GM19023 (cell line): ENCODE results near the gene ANKS1B.

Experiments used
- ATAC-seq: cut with Tn5 transposase; IDR thresholded peaks from one replicate; pipeline ENCODE4 v1.9.1; 2021; ENCODE audit warnings: mild to moderate bottlenecking, moderate library complexity; ENCODE audit not compliant: unreplicated experiment

Gene ANKS1B

DNA sequence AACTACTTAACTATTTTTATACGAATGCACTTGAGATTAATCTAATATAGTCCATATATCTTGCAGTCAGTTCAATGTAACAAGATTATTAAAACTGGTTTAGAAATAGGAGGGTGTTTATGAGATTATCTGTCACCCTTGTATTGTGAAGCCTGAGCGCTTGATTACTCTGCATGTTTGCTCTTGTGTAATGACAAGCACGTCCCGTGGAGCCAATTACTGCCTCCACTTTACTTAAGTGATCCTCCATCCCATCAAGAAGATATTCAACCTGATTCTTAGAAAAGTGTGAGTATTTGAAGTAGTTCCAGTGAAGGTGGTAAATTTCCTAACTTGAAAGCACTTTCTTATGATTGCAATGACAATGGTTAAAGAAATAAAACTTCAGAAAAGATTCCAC, 752.4 kb downstream of the ANKS1B start:
- ATAC-seq, result no peak

DNA sequence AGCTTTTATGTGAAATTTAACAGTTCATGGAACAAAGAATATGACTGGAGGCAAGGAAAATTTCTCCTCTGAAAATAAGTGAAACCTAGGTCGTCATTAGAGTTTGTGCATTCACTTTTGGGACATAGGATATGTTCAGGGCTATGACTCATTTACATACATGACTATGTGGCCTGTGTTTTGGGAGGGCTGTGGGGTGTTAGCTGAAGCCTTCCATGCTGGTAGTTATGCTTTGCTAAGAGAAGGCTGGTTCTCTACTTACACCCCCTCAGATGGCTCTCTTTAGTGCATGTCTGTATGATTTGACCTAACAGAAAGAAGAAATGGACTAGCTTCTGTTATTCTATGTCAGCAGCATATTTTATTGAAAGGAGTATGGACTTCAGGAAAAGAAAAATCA, 753.7 kb downstream of the ANKS1B start:
- ATAC-seq, result no peak

DNA sequence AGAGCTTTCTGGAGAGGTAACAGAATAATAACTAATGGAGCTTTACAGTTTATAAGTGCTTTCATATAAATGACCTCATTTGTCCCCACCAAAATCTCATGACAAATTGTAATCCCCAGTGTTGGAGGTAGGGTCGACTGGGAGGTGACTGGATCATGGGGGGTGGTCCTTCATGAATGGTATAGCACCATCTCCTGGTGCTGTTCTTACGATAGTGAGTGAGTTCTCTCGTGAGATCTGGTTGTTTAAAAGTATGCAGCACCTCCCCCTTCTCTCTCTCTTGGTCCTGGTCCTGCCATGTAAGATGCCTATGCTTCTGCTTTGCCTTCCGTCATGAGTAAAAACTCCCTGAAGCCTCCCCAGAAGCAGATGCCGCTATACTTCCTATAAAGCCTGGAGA, 760.5 kb downstream of the ANKS1B start:
- no peak for ATAC-seq

DNA sequence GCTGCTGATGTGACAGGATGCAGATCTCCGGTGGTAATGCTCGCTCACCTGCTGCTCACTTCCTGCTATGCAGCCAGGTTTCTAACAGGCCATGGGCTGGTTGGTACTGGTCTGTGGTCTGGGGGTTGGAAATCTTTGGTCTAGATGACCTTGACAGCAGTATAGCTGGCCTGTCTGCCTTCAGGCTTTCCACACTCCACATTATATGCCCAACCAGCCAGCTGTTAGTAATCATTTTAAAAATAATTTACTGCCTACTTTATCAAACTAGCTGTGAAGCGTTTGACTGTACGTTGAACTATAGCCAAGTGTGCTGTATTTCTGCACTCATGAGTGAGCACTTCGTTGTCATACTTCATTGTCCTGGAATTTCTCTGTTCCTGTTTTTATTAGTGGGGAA, 761.2 kb downstream of the ANKS1B start:
- ATAC-seq, result no peak

DNA sequence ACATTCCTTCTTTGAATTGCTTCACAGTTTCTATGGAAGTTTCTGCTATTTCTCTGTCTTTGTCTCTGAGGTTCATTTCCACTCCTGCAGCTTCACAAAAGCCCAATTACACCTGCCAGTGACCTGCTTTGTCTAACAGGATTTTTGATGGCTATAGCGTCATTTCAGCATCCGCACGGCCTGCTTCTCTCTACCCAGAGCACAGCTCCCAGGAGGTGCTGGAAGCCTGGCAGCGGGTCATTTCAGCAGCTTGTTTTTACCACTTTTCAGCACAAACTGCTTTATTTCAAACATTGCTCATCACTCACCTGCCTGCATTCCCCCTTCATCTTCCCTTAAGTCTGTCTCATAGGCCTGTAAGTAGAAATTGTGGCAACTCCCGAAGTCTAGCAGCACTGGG, 771.7 kb downstream of the ANKS1B start:
- no peak for ATAC-seq

DNA sequence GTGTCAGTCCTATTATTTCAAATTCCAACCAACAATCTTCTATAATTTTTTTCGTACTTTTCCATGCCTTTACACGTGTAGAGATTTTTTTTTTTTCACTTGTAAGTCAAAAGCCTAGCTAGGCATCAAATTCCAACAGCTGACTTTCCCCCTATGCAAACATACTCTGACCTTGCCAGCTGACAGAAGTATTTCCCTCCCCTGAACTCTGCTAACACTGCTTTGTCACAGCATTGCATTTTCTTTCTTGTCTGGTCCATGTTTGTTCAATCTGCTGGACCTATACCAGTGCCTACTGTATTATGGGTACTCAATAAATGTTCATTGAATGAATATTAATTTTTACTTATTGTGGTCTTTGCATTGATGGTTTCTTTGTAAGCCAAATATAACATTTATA, 772.5 kb downstream of the ANKS1B start:
- no peak for ATAC-seq

DNA sequence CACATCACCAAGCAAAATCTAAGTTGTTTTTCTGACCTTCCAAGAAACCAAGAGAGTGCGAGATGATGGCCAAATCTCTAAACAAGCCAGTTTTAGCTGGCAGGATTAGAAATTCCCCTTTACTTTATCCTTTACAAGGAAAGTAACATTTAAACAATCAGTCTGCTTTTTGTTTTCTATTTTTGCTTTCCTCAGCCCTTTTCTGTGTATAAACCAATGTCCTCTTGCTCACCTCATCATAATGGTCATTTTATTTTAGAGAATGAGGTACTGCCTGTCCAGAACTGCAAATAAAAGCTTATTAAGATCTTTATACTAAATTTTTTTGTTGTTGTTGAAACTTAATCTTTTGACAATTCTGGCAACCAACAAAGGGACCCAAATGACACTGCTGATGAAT, 779.6 kb downstream of the ANKS1B start:
- no peak for ATAC-seq

DNA sequence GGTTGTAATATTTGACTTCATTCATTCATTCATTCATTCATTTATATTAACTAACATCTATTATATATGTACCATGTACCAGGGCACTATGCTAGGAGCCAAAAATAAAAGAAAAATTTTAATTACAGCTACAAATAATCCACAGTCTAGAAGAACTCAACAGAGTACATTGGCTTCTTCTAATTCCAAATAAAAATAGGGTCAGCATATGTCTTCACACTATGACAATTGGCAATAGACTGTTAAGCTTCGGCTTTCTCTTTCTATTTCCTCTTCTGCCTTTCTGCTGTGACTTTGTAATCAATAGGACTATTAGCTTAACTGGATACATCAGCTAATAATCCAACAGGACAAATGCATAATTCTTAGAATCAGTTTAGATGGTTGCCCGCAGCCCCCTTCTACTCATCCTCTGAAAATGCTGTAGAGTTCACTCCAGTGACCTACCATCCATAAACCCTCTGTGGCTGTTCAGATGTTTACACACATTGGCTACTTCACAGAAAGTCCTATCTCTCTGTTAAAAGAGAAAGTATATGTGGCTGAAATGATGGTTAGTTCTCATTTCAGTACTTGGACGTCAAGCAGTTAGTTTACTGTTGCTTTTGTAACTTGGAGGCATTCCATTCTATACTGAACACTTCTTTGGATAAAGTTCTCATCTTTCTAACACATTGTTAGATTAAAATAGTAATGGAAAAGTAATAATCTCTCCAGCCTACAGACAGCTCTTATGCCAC, 782.7 kb downstream of the ANKS1B start:
- ATAC-seq, result no peak

DNA sequence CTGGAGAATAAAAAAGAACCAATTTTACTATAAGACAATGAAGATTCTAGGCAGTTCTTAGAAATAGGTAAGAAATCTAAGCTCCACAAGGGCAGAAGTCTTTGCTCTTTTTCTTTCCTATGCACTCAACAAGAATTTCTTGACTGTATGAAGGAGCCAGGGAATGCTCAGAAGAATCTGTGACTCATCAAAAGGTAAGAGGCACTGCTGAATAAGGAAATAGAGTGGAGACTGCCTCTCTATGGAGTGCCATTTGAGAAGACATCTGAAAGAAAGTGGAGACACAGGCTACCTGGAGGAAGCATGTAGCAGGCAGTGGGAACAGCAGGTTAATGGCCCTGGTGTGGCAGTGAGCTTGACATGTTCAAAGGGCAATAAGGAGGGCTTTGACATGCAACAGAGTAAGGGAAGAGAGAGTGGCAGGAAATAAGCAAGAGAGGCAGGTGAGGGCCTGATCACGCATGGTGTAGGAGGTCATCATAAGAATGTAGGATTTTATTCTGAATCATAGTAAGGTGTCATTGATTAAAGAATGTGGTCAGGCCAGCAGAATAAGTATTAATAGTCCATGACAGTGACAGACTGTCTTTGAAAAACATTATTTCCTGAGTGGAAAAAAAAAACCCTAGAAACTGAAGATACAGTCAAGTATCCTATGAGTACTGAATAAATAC, 783.9 kb downstream of the ANKS1B start:
- ATAC-seq, result no peak

DNA sequence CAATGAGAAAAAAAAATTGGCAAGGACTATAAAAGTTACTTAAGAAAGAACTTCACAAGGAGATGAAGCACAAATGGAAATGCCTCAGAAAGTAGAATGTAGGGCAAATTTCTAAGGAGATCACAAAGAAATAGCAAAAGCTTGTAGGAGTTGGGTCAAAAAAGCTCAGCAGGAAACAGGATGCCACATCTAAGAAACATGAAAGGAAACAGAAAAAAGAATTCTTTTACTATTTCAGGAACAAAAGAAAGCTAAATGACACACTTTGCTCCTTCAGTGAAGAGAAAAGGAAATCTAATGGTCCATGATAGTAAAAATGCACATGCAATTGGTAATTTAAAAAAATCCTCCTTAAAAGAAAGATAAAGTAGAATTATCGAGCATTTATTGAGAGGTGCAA, 789.3 kb downstream of the ANKS1B start:
- no peak for ATAC-seq

DNA sequence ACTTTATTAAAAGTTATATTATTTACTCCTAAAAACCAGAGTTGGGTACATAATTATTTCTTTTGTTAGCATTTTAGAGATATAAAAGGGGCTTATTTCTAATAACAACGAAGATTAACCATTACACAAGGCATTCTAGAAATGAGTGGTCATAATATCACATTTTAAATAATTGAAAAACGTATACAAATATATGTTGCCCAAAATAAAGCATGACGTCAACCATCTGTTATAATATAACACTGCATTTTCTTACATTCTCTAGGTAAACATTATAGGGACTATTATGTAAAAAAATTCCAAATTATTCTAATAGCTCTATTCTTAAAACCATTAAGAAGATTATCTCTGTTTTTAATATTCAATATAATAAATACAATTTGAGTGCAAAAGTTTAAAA, 792.2 kb downstream of the ANKS1B start:
- ATAC-seq, result no peak

DNA sequence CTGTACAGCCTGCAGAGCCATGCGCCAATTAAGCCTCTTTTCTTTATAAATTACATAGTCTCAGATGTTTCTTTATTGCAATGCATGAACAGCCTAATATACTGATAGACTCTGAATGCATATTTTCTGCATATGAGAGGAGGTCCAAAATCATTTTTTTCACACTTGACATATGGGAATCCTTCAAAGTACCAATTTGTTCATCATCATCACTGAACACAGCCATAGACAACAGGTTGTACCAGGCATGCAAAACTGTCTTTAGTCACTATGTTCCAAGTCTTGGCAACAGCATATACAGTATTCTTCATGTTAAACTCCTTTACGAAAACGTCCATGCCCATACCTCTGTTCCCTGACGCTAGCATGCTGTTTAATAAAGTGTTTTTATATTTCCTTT, 807.9 kb downstream of the ANKS1B start:
- no peak for ATAC-seq

DNA sequence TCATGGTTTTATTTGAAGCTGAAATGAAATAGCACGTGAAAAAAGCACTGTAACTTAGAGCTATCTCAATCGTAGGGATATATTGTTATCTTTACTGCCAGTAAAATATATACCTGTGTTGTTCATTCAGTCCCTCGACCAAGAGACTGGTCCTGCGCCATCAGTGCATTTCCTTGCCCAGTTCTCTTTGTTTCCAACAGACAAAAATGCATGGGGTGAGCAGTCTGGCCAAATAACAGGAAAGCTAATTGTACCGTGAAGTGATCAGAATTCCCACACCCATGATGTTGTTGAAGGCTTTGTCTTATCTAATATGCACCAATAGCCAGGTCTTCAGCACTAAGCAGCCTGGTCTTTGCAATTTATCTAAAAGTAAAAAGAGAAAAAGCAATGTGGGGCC, 814.3 kb downstream of the ANKS1B start:
- ATAC-seq, result no peak

DNA sequence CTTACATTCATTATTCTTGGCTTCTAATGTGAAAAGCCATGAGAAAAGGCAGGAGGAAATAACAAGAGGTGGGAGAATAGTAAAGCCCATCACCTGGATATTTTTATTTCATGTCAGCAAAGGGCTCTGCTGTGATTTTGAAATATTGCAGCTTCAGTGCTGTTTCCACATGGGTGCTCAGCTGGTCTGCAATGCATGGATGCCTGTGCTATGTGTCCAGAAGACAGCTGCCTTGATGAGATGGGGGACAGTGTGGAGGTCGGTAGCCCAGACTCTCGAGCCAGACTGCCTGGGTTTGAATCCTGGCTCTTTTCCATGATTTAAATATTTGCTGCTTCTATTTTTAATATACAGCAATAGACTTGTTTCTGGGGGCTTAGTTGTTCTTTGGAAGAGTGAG, 814.7 kb downstream of the ANKS1B start:
- ATAC-seq, result no peak

DNA sequence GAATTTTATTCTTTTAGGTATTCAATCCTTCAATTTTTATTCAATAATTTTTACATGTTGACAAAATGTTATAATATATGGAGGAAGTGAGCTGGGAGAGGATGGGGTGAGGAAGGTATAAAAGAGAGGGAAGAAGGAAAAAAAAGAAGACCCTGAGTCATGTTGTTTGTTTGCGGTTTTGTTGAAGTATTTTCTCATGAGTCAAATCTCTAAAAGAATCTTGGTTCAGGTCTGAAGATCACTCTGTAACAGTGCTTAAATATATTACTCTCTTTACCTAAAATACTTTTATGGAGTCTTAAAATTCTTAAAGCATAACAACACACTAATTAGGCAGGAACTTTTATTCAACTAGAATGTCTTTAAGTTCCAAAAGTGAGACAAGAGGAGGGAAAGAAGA, 826.8 kb downstream of the ANKS1B start:
- no peak for ATAC-seq

DNA sequence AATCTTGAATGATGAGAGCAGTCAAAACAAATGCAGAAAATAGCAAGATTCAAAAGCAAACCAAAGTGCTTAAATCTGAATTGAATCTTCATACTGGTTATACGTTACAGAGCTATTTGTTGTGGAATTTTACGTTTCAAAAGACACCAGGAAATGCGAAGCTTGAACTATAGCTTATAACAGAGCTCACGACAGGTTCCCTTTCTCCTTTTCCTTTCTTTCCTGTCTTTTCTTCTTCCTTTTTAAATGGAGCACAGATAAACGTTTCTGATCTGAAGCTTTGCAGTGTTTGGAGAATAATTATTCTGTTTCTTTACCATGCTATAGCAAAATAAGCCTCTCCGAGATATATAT, 829.8 kb downstream of the ANKS1B start:
- no peak for ATAC-seq

DNA sequence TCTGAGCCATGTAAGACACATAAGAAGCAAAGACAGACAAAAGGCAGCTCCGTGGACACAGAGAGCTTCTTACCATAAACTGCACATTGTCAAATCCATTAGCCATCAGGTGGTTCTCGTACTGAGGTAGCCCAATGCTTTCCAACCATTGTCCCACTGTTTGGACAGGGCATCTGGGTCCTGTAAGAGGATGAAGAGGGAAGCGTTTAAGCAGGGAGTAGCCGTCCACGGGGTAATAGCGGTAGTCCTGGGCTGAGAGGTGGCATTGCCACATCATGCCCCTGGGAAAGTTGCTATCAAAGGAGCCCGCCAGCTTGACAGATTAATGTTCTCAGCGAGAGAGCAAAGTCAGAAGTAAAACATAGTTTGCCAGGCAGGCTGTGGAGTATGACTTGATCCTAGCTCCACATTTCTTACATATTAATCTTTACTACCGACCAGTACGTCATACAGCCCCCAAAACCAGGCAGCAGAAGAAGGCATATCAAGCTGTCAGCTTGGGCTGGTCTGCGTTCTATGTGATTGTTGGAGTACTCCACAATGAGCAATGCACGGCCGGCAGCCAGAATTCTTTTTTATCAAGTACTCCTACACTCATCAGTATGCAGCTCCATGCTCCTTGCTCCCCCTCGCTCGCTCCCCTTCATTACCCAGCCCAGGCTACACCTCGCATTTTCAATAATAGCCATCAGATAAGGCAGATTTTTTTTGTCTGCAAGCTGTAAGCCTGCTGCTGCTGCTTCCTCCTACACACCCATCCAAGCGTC, 830.3 kb downstream of the ANKS1B start:
- ATAC-seq, result no peak

DNA sequence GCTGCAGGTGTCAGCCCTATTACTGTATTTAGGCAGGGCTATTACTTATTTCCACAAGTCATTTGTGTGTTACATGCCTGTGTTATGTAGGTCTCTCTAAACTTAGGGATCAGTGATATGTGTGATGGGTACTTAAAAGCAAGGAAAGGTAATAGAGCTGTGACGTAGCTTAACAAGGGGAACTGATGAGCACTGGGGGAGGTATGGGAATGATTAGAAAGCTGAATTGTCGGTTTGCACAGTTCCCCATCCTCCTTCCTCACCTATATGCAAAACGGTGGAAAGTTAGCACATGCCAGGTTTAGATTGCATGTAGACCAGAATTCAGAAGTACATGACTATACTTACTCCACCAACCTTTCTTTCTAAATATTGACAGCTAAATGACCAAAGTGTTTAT, 831.4 kb downstream of the ANKS1B start:
- no peak for ATAC-seq

DNA sequence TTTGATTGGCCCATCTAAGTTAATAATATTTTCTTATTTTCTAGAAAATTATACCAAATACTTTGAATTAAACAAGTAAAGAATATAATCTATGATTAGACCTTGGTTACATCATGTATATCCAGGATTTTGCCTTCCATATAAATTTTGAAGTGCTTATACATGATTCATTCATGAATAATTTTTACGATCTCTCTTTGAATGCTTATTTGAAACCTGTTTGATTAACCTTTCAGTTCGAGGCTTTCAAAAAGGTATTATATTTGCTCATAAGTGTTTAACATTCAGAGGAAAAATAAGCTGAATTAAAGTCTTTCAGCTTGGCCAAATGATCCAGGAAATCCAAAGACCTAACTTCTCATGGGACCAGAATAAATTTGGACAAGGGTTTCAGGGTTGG, 832.4 kb downstream of the ANKS1B start:
- ATAC-seq, result no peak

DNA sequence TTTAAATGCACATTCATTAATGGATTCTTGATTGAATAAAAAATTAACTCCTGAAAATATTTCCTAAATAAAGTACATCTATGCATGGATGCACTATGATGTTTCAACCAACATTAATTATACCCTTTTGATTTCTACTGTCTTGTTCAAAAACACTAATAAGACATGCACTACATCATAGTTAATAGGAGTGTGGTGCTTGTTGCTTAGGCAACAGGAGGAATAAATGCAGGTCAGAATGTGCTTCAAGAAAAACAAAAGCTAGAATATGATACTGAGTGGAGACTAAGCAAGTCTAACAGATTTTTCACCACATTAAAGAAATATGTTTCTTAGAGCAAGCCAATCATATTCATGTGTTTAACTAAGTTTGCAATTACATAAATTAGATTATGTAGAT, 833.0 kb downstream of the ANKS1B start:
- no peak for ATAC-seq

DNA sequence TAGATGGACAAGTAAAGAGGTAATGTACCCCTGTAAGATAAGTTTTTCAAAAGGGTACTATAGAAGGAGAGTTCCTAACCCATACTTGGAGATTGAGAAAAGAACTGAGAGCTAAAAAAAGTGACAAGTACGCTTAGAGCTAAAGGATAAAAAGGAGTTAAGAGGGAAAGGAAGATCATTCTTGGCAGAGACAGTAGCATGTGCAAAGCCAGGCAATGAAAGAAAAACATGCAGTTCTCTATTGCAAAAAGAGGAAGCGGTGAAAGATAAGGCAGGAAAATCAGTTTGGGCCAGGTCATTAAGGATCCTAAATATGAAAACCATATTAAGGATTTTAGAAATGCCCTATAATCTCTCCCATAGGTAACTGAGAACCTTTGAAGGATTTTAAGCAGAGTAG, 837.6 kb downstream of the ANKS1B start:
- no peak for ATAC-seq

DNA sequence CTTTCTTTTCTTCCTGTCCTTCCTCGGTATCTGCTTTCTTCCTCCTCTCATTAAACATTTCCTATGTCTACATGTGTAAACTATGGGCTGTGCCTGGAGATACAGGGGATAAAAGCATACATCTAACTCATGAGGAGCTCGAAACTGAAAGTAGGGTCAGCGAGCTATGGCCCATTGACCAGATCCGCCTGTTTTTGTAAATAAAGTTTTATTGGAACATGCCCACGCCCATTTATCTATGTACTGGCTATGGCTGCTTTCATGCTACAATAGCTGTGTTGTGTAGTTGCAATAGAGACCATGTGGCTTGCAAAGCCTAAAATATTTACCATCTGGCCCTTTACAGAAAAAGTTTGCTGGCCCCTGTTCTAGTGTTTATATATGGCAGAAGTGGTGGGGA, 838.0 kb downstream of the ANKS1B start:
- ATAC-seq, result no peak
